ENCODE results near the gene SEMA4D.

The SEMA4D gene, protein sequence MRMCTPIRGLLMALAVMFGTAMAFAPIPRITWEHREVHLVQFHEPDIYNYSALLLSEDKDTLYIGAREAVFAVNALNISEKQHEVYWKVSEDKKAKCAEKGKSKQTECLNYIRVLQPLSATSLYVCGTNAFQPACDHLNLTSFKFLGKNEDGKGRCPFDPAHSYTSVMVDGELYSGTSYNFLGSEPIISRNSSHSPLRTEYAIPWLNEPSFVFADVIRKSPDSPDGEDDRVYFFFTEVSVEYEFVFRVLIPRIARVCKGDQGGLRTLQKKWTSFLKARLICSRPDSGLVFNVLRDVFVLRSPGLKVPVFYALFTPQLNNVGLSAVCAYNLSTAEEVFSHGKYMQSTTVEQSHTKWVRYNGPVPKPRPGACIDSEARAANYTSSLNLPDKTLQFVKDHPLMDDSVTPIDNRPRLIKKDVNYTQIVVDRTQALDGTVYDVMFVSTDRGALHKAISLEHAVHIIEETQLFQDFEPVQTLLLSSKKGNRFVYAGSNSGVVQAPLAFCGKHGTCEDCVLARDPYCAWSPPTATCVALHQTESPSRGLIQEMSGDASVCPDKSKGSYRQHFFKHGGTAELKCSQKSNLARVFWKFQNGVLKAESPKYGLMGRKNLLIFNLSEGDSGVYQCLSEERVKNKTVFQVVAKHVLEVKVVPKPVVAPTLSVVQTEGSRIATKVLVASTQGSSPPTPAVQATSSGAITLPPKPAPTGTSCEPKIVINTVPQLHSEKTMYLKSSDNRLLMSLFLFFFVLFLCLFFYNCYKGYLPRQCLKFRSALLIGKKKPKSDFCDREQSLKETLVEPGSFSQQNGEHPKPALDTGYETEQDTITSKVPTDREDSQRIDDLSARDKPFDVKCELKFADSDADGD

GRCh38 chr9:89497978-89498851 lies at the start of gene SEMA4D:
Gene SEMA4D, minus strand, starts transcription at chr9:89498113. Its CDS starts 92,657 bp downstream, at chr9:89405456.
- TF ChIP-seq ZNF274 (IDR thresholded peaks at IDR 0.05; ENCODE audit: low read depth, low read length): no peak
- TF ChIP-seq SUZ12 (IDR thresholded peaks at IDR 0.05; ENCODE audit: extremely low read depth, insufficient read depth, insufficient read length): no peak
- no peak for TF ChIP-seq YY1 (IDR thresholded peaks at IDR 0.05; ENCODE audit: insufficient read depth, insufficient read length)
- H3K9me3 ChIP-seq (ENCODE audit: insufficient read depth, low read length): no peaks in the 10 kb centered on the region
- DNase-seq (ENCODE audit: low read depth, low spot score): peak; percentile 57
- H3K4me3 ChIP-seq (ENCODE audit: insufficient read length, low read depth): peak within 1 kb of the TSS; percentile 66
- H3K27me3 ChIP-seq (ENCODE audit: insufficient read depth, insufficient read length): peaks cover 11% of the 10 kb centered on the region
- H3K4me1 ChIP-seq (ENCODE audit: insufficient read depth, insufficient read length): peaks cover 25% of the 10 kb centered on the region
- no peaks in the 10 kb centered on the region for H3K36me3 ChIP-seq (ENCODE audit: insufficient read depth, insufficient read length, low read length)
- peak within 1 kb of the TSS; percentile 71 for H3K9ac ChIP-seq (ENCODE audit: insufficient read length, low read depth)

GRCh38 chr9:89547000-89547399 lies 49.1 kb upstream of the SEMA4D start:
- Histone ChIP-seq H3K36me3 (ENCODE audit: insufficient read depth, insufficient read length, low read length) (no peaks in the 10 kb centered on the region), H3K27me3 (ENCODE audit: insufficient read depth, insufficient read length) (no peaks in the 10 kb centered on the region), H3K4me3 (ENCODE audit: insufficient read length, low read depth) (no peak overlapping the region), H3K9ac (ENCODE audit: insufficient read length, low read depth) (no peak overlapping the region), H3K9me3 (ENCODE audit: insufficient read depth, low read length) (peaks cover 18% of the 10 kb centered on the region; the same call in 1 of the 2 replicates), H3K4me1 (ENCODE audit: insufficient read depth, insufficient read length) (no peaks in the 10 kb centered on the region)
- TF ChIP-seq ZNF274 (IDR thresholded peaks at IDR 0.05; ENCODE audit: low read depth, low read length): no peak
- TF ChIP-seq YY1 (IDR thresholded peaks at IDR 0.05; ENCODE audit: insufficient read depth, insufficient read length): no peak
- TF ChIP-seq SUZ12 (IDR thresholded peaks at IDR 0.05; ENCODE audit: extremely low read depth, insufficient read depth, insufficient read length): no peak
- no peak for DNase-seq (ENCODE audit: low read depth, low spot score)

DNA sequence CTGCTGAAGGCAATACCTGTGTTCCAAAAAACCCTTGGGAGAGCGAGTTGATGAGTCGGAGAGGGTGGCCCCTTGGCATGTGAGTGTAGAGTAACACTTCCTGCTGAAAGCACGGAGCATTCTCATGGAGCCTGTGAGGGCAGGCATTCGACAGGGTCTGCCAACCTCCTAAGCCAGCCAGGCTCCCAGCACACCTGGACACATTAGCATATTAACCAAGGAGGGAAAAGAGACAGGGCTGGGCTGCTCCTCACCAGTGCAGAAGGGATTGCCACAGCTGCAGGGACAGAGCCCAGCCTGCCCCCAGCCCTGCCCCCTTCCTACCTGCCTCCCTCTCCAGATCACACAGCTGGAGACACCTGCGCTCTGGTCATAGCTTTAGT lies 46.4 kb upstream of the SEMA4D start:
- TF ChIP-seq YY1 (IDR thresholded peaks at IDR 0.05; ENCODE audit: insufficient read depth, insufficient read length) (no peak), SUZ12 (IDR thresholded peaks at IDR 0.05; ENCODE audit: extremely low read depth, insufficient read depth, insufficient read length) (no peak), ZNF274 (IDR thresholded peaks at IDR 0.05; ENCODE audit: low read depth, low read length) (no peak)

DNA sequence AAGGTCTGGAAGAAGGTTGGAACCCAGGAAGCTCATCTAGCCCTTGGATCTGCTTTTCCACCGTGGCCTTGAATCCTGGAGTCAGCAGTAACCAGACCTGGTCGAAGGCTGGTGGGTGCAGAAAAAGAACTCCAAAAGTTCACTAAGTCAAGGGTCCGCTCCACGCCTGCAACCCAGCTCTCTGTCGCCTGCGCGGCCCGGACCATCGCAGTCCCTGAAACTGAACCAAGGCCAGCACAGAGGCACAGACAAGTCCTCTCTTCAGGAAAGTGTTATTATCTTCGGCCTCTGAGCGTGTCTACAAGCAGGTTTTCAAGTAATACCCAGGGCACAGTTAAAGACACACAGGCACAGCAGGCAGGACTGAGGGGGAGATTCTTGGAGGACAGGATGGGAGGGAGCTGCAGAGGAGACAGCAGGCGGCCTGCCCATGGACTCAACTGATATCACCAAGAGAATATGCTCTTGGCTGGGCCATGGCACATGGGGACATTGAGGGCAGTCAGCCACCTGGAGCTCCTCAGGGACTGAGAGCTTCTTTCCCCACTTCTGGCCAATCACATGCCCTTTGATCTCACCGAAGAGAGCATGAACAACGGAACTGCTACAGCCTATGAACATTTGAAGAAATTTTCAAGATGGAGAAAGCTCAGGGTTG lies 45.8 kb upstream of the SEMA4D start:
- no peak overlapping the region for H3K4me3 ChIP-seq (ENCODE audit: insufficient read length, low read depth)
- H3K9ac ChIP-seq (ENCODE audit: insufficient read length, low read depth): no peak overlapping the region
- DNase-seq (ENCODE audit: low read depth, low spot score): no peak
- H3K36me3 ChIP-seq (ENCODE audit: insufficient read depth, insufficient read length, low read length): no peaks in the 10 kb centered on the region
- TF ChIP-seq YY1 (IDR thresholded peaks at IDR 0.05; ENCODE audit: insufficient read depth, insufficient read length) (no peak), ZNF274 (IDR thresholded peaks at IDR 0.05; ENCODE audit: low read depth, low read length) (no peak), SUZ12 (IDR thresholded peaks at IDR 0.05; ENCODE audit: extremely low read depth, insufficient read depth, insufficient read length) (no peak)
- H3K4me1 ChIP-seq (ENCODE audit: insufficient read depth, insufficient read length): no peaks in the 10 kb centered on the region
- no peaks in the 10 kb centered on the region for H3K27me3 ChIP-seq (ENCODE audit: insufficient read depth, insufficient read length)
- peaks cover 12% of the 10 kb centered on the region; the same call in 1 of the 2 replicates for H3K9me3 ChIP-seq (ENCODE audit: insufficient read depth, low read length)

More for the DNA sequence above, 46.4 kb upstream of the SEMA4D start:
- H3K9ac ChIP-seq (ENCODE audit: insufficient read length, low read depth): no peak overlapping the region
- DNase-seq (ENCODE audit: low read depth, low spot score): no peak
- H3K36me3 ChIP-seq (ENCODE audit: insufficient read depth, insufficient read length, low read length): no peaks in the 10 kb centered on the region
- H3K4me3 ChIP-seq (ENCODE audit: insufficient read length, low read depth): no peak overlapping the region
- no peaks in the 10 kb centered on the region for H3K27me3 ChIP-seq (ENCODE audit: insufficient read depth, insufficient read length)
- peaks cover 12% of the 10 kb centered on the region; the same call in 1 of the 2 replicates for H3K9me3 ChIP-seq (ENCODE audit: insufficient read depth, low read length)
- no peaks in the 10 kb centered on the region for H3K4me1 ChIP-seq (ENCODE audit: insufficient read depth, insufficient read length)

- H3K4me1 ChIP-seq (ENCODE audit: insufficient read depth, insufficient read length): no peaks in the 10 kb centered on the region
Measured at GRCh38 chr9:89543111-89543510, 45.2 kb upstream of the SEMA4D start.

GRCh38 chr9:89542401-89543021 lies 44.6 kb upstream of the SEMA4D start:
- H3K9me3 ChIP-seq (ENCODE audit: insufficient read depth, low read length): peaks cover 12% of the 10 kb centered on the region; the same call in 1 of the 2 replicates
- H3K4me3 ChIP-seq (ENCODE audit: insufficient read length, low read depth): no peak overlapping the region
- H3K4me1 ChIP-seq (ENCODE audit: insufficient read depth, insufficient read length): no peaks in the 10 kb centered on the region
- peak overlapping the region; percentile 7 for H3K9ac ChIP-seq (ENCODE audit: insufficient read length, low read depth)
- no peak for DNase-seq (ENCODE audit: low read depth, low spot score)
- TF ChIP-seq ZNF274 (IDR thresholded peaks at IDR 0.05; ENCODE audit: low read depth, low read length) (no peak), SUZ12 (IDR thresholded peaks at IDR 0.05; ENCODE audit: extremely low read depth, insufficient read depth, insufficient read length) (no peak), YY1 (IDR thresholded peaks at IDR 0.05; ENCODE audit: insufficient read depth, insufficient read length) (no peak)
- no peaks in the 10 kb centered on the region for H3K36me3 ChIP-seq (ENCODE audit: insufficient read depth, insufficient read length, low read length)
- H3K27me3 ChIP-seq (ENCODE audit: insufficient read depth, insufficient read length): no peaks in the 10 kb centered on the region

More at GRCh38 chr9:89543111-89543510, 45.2 kb upstream of the SEMA4D start:
- Histone ChIP-seq H3K36me3 (ENCODE audit: insufficient read depth, insufficient read length, low read length) (no peaks in the 10 kb centered on the region), H3K4me3 (ENCODE audit: insufficient read length, low read depth) (no peak overlapping the region), H3K27me3 (ENCODE audit: insufficient read depth, insufficient read length) (no peaks in the 10 kb centered on the region), H3K9ac (ENCODE audit: insufficient read length, low read depth) (no peak overlapping the region), H3K9me3 (ENCODE audit: insufficient read depth, low read length) (peaks cover 12% of the 10 kb centered on the region; the same call in 1 of the 2 replicates)
- no peak for DNase-seq (ENCODE audit: low read depth, low spot score)
- TF ChIP-seq YY1 (IDR thresholded peaks at IDR 0.05; ENCODE audit: insufficient read depth, insufficient read length) (no peak), ZNF274 (IDR thresholded peaks at IDR 0.05; ENCODE audit: low read depth, low read length) (no peak), SUZ12 (IDR thresholded peaks at IDR 0.05; ENCODE audit: extremely low read depth, insufficient read depth, insufficient read length) (no peak)

Data from NT2/D1 (cell line).